ENCODE measurements around the gene SPATS2.

DNA sequence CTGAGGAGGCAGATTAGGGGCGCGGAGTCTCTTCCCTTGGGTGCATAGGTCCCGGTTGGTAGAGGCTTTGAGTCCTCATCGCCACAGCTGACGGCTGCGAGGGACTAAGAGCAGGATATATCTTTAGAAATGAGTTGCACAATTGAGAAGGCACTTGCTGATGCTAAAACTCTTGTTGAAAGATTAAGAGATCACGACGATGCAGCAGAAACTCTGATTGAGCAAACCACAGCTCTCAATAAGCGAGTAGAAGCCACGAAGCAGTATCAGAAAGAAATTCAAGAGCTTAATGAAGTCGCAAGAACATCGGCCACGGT, 22.1 kb downstream of the SPATS2 start:
- TF ChIP-seq, protein P1, sequence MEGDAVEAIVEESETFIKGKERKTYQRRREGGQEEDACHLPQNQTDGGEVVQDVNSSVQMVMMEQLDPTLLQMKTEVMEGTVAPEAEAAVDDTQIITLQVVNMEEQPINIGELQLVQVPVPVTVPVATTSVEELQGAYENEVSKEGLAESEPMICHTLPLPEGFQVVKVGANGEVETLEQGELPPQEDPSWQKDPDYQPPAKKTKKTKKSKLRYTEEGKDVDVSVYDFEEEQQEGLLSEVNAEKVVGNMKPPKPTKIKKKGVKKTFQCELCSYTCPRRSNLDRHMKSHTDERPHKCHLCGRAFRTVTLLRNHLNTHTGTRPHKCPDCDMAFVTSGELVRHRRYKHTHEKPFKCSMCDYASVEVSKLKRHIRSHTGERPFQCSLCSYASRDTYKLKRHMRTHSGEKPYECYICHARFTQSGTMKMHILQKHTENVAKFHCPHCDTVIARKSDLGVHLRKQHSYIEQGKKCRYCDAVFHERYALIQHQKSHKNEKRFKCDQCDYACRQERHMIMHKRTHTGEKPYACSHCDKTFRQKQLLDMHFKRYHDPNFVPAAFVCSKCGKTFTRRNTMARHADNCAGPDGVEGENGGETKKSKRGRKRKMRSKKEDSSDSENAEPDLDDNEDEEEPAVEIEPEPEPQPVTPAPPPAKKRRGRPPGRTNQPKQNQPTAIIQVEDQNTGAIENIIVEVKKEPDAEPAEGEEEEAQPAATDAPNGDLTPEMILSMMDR (IDR thresholded peaks at IDR 0.05), result no peak
- no peak for TF ChIP-seq POLR2A (IDR thresholded peaks at IDR 0.05)
- no peak for TF ChIP-seq EP300 (IDR thresholded peaks at IDR 0.05; ENCODE audit: low read depth)

All from transverse colon (tissue), 3 donors.